Measurements from ENCODE around the gene GIGYF1. TPM values are rescaled to one million over a fixed set of nuclear protein-coding genes. Genes with fewer than 3 reads are reported as not detected.

GIGYF1 gene
- total and polyA plus RNA-seq, 2 experiments from 2014 or later: 13.2 to 17.6 TPM

GRCh38 chr7:100699018-100699417, 5.0 kb upstream of the GIGYF1 start:
- no peaks in the 10 kb centered on the region for H3K36me3 ChIP-seq (replicated peaks; ENCODE audit: insufficient read depth, low read depth)
- H3K79me2 ChIP-seq: no peaks in the 10 kb centered on the region
- TF ChIP-seq EZH2phosphoT487 (IDR thresholded peaks at IDR 0.05; ENCODE audit: low read depth, severe bottlenecking, unreplicated experiment) (no peak), CTCF (IDR thresholded peaks at IDR 0.05; ENCODE audit: poor library complexity) (no peak), EZH2 (IDR thresholded peaks at IDR 0.05; ENCODE audit: borderline replicate concordance) (no peak)
- no peak overlapping the region for H3K4me2 ChIP-seq
- DNase-seq (ENCODE audit: low spot score): no peak
- no peak overlapping the region for H2AFZ ChIP-seq
- no peak overlapping the region for H3K4me3 ChIP-seq
- no peaks in the 10 kb centered on the region for H3K9me3 ChIP-seq (ENCODE audit: low read depth)
- H4K20me1 ChIP-seq (ENCODE audit: insufficient read depth, poor library complexity, severe bottlenecking): no peaks in the 10 kb centered on the region
- no peaks in the 10 kb centered on the region for H3K27me3 ChIP-seq
- no peaks in the 10 kb centered on the region for H3K9me2 ChIP-seq (replicated peaks; ENCODE audit: insufficient read depth)
- peaks cover 6% of the 10 kb centered on the region for H3K4me1 ChIP-seq (ENCODE audit: insufficient read depth)
- WGBS (ENCODE audit: low lambda C conversion rate, missing lambda C conversion rate): 73% methylated on average over 6 of the region's 6 CpGs
- H3K27ac ChIP-seq: no peak overlapping the region

GRCh38 chr7:100696123-100696521, 2.1 kb upstream of the GIGYF1 start:
- no peak overlapping the region for H3K27ac ChIP-seq
- TF ChIP-seq EZH2 (IDR thresholded peaks at IDR 0.05; ENCODE audit: borderline replicate concordance) (no peak), CTCF (IDR thresholded peaks at IDR 0.05; ENCODE audit: poor library complexity) (no peak), EZH2phosphoT487 (IDR thresholded peaks at IDR 0.05; ENCODE audit: low read depth, severe bottlenecking, unreplicated experiment) (no peak)
- DNase-seq (ENCODE audit: low spot score): no peak
- H3K9me3 ChIP-seq (ENCODE audit: low read depth): no peaks in the 10 kb centered on the region
- WGBS (ENCODE audit: low lambda C conversion rate, missing lambda C conversion rate): 90% methylated on average over 6 of the region's 6 CpGs
- H3K27me3 ChIP-seq: no peaks in the 10 kb centered on the region
- no peak overlapping the region for H3K4me2 ChIP-seq
- H2AFZ ChIP-seq: peak overlapping the region; percentile 42
- no peaks in the 10 kb centered on the region for H3K9me2 ChIP-seq (replicated peaks; ENCODE audit: insufficient read depth)
- no peak overlapping the region for H3K4me3 ChIP-seq
- H4K20me1 ChIP-seq (ENCODE audit: insufficient read depth, poor library complexity, severe bottlenecking): peaks cover 24% of the 10 kb centered on the region
- H3K4me1 ChIP-seq (ENCODE audit: insufficient read depth): peaks cover 18% of the 10 kb centered on the region
- H3K36me3 ChIP-seq (replicated peaks; ENCODE audit: insufficient read depth, low read depth): no peaks in the 10 kb centered on the region
- peaks cover 25% of the 10 kb centered on the region for H3K79me2 ChIP-seq

- Histone ChIP-seq H3K79me2 (peaks cover 52% of the 10 kb centered on the region), H3K4me1 (ENCODE audit: insufficient read depth) (peaks cover 20% of the 10 kb centered on the region), H3K9me2 (replicated peaks; ENCODE audit: insufficient read depth) (no peaks in the 10 kb centered on the region), H3K4me3 (peak overlapping the region; percentile 94), H3K36me3 (replicated peaks; ENCODE audit: insufficient read depth, low read depth) (no peaks in the 10 kb centered on the region), H3K4me2 (peak overlapping the region; percentile 95), H3K9me3 (ENCODE audit: low read depth) (no peaks in the 10 kb centered on the region), H4K20me1 (ENCODE audit: insufficient read depth, poor library complexity, severe bottlenecking) (peaks cover 50% of the 10 kb centered on the region), H3K27me3 (no peaks in the 10 kb centered on the region), H2AFZ (no peak overlapping the region), H3K27ac (peak overlapping the region; percentile 69)
- DNase-seq (ENCODE audit: low spot score): peak; percentile 40
- 0% methylated on average over 32 of the region's 81 CpGs for WGBS (ENCODE audit: low lambda C conversion rate, missing lambda C conversion rate)
- TF ChIP-seq EZH2 (IDR thresholded peaks at IDR 0.05; ENCODE audit: borderline replicate concordance) (no peak), CTCF (IDR thresholded peaks at IDR 0.05; ENCODE audit: poor library complexity) (no peak), EZH2phosphoT487 (IDR thresholded peaks at IDR 0.05; ENCODE audit: low read depth, severe bottlenecking, unreplicated experiment) (no peak)
These were observed 545 bp downstream of the GIGYF1 start for GRCh38 chr7:100693312-100694097.

All from hepatocyte (in vitro differentiated cells).